HCT116 (cell line): ENCODE results near the gene SAMD13. TPM values are rescaled to one million over a fixed set of nuclear protein-coding genes. Genes with fewer than 3 reads are reported as not detected.

Source experiments
- ATAC-seq: fragments of 200-7000 bp; cut with Tn5 transposase; 2 replicates; pipeline ENCODE4 v1.9.1; 2020; ENCODE audit warnings: mild to moderate bottlenecking, moderate library complexity
- BruUV-seq: library from RNA; stranded (reverse); fragments of 400-500 nt; replicated peaks from 2 replicates; lab custom pipeline; 2021; lab: Mats Ljungman, UMichigan
- CTCF ChIA-PET: fragments of 300-600 bp; sonication (Branson Sonifier 250); formaldehyde crosslinking; loops from one replicate; lab custom pipeline; 2021; ENCODE audit warnings: antibody characterized with exemption; lab: Charles Lee
- POLR2A ChIA-PET: fragments of 300-600, 350-600 bp; sonication (Branson Sonifier 250); formaldehyde crosslinking; loops from one replicate; lab custom pipeline; 2021; ENCODE audit warnings: antibody characterized with exemption; lab: Charles Lee
- RAD21 ChIA-PET, 2 experiments: fragments of 300-600 bp; sonication (Branson Sonifier 250); formaldehyde crosslinking; loops; one replicate each; lab custom pipeline; 2023; ENCODE audit warnings: low total read pairs in 2 of 2; ENCODE audit not compliant: uncharacterized antibody in 2 of 2, unreplicated experiment in 2 of 2, low non-redundant PET in 1 of 2; lab: Charles Lee
- DNase-seq: peaks from one replicate; pipeline ENCODE4 v3.0.0-alpha.2; 2010; ENCODE audit warnings: low read depth, low spot score
- H2AFZ ChIP-seq: fragments of 200-600 bp; shearing (Covaris generic), sonication (generic); 2 replicates; pipeline ENCODE4 v1.6.1; 2017; ENCODE audit warnings: low read depth, mixed run types, mixed read lengths, antibody characterized with exemption, low read length; ENCODE audit not compliant: poor library complexity, severe bottlenecking
- H3K27ac ChIP-seq: 2 replicates; pipeline ENCODE4 v1.5.1; 2012; ENCODE audit warnings: low read depth, low read length
- H3K27me3 ChIP-seq: fragments of 200-600 bp; sonication (generic); 2 replicates; pipeline ENCODE4 v1.6.1; 2016; ENCODE audit warnings: mixed run types, low read length, mixed read lengths; ENCODE audit not compliant: insufficient read depth
- H3K36me3 ChIP-seq, 2 experiments: fragments of 200-500 bp in 1 of 2; fragments of 200-600 bp in 1 of 2; sonication (Bioruptor generic) in 1 of 2; sonication (generic) in 1 of 2; 2 replicates each; pipeline versions ENCODE4 v1.5.1 to v1.6.1; 2014 to 2016; ENCODE audit warnings: low read length in 2 of 2, inconsistent platforms in 1 of 2, mixed read lengths in 1 of 2, mixed run types in 1 of 2; ENCODE audit not compliant: insufficient read depth in 2 of 2, control insufficient read depth in 1 of 2
- H3K4me1 ChIP-seq, 2 experiments: fragments of 200-600 bp in 1 of 2; sonication (generic) in 1 of 2; 2 replicates each; pipeline versions ENCODE4 v1.5.1 to v1.6.1; 2012 to 2017; ENCODE audit warnings: low read length in 2 of 2, inconsistent platforms in 1 of 2, mild to moderate bottlenecking in 1 of 2, mixed read lengths in 1 of 2, mixed run types in 1 of 2, moderate library complexity in 1 of 2; ENCODE audit not compliant: insufficient read depth in 2 of 2, control insufficient read depth in 1 of 2
- H3K4me2 ChIP-seq: fragments of 200-600 bp; sonication (generic); 2 replicates; pipeline ENCODE4 v1.6.1; 2017; ENCODE audit warnings: mixed run types, low read length, mixed read lengths
- H3K4me3 ChIP-seq, 2 experiments: fragments of 200-600 bp in 1 of 2; sonication (generic) in 1 of 2; replicated peaks in 1 of 2; 2 replicates each; pipeline ENCODE4 v1.5.1; 2011 to 2016; ENCODE audit warnings: low read length in 2 of 2, control low read depth in 1 of 2, low read depth in 1 of 2, mild to moderate bottlenecking in 1 of 2, mixed read lengths in 1 of 2, mixed run types in 1 of 2
- H3K79me2 ChIP-seq: fragments of 200-600 bp; sonication (generic); 2 replicates; pipeline ENCODE4 v1.6.1; 2017; ENCODE audit warnings: mild to moderate bottlenecking, mixed run types, low read length, moderate library complexity, mixed read lengths; ENCODE audit not compliant: insufficient read depth
- H3K9ac ChIP-seq: fragments of 200-600 bp; sonication (generic); 2 replicates; pipeline ENCODE4 v1.6.1; 2016; ENCODE audit warnings: low read length, mixed read lengths
- H3K9me2 ChIP-seq: fragments of 200-600 bp; sonication (generic), shearing (Covaris generic); 2 replicates; pipeline ENCODE4 v1.6.1; 2017; ENCODE audit warnings: mixed run types, mild to moderate bottlenecking, moderate library complexity; ENCODE audit not compliant: insufficient read depth
- H3K9me3 ChIP-seq, 2 experiments: fragments of 200-500 bp in 1 of 2; fragments of 200-600 bp in 1 of 2; sonication (Bioruptor generic) in 1 of 2; sonication (generic) in 1 of 2; 2 replicates each; pipeline ENCODE4 v1.6.1; 2014 to 2017; ENCODE audit warnings: low read length in 2 of 2, mixed read lengths in 2 of 2, inconsistent platforms in 1 of 2, low read depth in 1 of 2, mild to moderate bottlenecking in 1 of 2, mixed run types in 1 of 2, moderate library complexity in 1 of 2; ENCODE audit not compliant: control insufficient read depth in 1 of 2, insufficient read depth in 1 of 2
- H4K20me1 ChIP-seq: fragments of 200-600 bp; sonication (generic), shearing (Covaris generic); 2 replicates; pipeline ENCODE4 v1.6.1; 2017; ENCODE audit warnings: mixed run types, mild to moderate bottlenecking, moderate library complexity; ENCODE audit not compliant: insufficient read depth
- CEBPB ChIP-seq: IDR thresholded peaks from 2 replicates; pipeline ENCODE4 v1.6.1; 2012; ENCODE audit warnings: low read depth
- CTCF ChIP-seq, 3 experiments: fragments of 200-600 bp in 1 of 3; sonication (generic) in 1 of 3; IDR thresholded peaks in 2 of 3; conservative IDR thresholded peaks in 1 of 3; 2 replicates each; pipeline ENCODE4 v1.5.1; 2012 to 2017; ENCODE audit warnings: low read depth in 2 of 3, low read length in 2 of 3, antibody characterized with exemption in 1 of 3, borderline replicate concordance in 1 of 3, control low read depth in 1 of 3, mild to moderate bottlenecking in 1 of 3, mixed read lengths in 1 of 3, mixed run types in 1 of 3, moderate library complexity in 1 of 3; ENCODE audit not compliant: insufficient read depth in 1 of 3
- EGR1 ChIP-seq: IDR thresholded peaks from 2 replicates; pipeline ENCODE4 v1.6.1; 2012; ENCODE audit warnings: low read depth
- EZH2phosphoT487 ChIP-seq: fragments of 200-600 bp; IDR thresholded peaks from 2 replicates; pipeline ENCODE4 v1.6.1; 2018; ENCODE audit warnings: antibody characterized with exemption, borderline replicate concordance
- MAX ChIP-seq: IDR thresholded peaks from 2 replicates; pipeline ENCODE4 v1.6.1; 2012
- POLR2A ChIP-seq: IDR thresholded peaks from 2 replicates; pipeline ENCODE4 v1.7.0; 2011; ENCODE audit warnings: borderline replicate concordance; ENCODE audit not compliant: insufficient read depth, insufficient read length; ENCODE audit errors: extremely low read depth
- POLR2AphosphoS5 ChIP-seq: IDR thresholded peaks from 2 replicates; pipeline ENCODE4 v1.6.1; 2011; ENCODE audit warnings: mild to moderate bottlenecking, low read depth, low read length, moderate library complexity
- SIN3A ChIP-seq: IDR thresholded peaks from 2 replicates; pipeline ENCODE4 v1.6.1; 2012; ENCODE audit warnings: low read depth
- intact Hi-C: fragments of 100-400 bp; cut with micrococcal nuclease; formaldehyde crosslinking; loops from 2 replicates; pipeline ENCODE4 v1.10.0; 2022
- total RNA-seq: library from RNA; stranded (reverse); gene quantifications from one replicate; pipeline ENCODE4 v1.2.1, GENCODE V29; 2021; ENCODE audit not compliant: unreplicated experiment
- TF ChIP-seq, protein P1 (sequence below): IDR thresholded peaks from 2 replicates; pipeline ENCODE4 v1.6.1; 2012

Gene SAMD13
- total RNA-seq, 1 experiment from 2014 or later, result 14.9 TPM

DNA sequence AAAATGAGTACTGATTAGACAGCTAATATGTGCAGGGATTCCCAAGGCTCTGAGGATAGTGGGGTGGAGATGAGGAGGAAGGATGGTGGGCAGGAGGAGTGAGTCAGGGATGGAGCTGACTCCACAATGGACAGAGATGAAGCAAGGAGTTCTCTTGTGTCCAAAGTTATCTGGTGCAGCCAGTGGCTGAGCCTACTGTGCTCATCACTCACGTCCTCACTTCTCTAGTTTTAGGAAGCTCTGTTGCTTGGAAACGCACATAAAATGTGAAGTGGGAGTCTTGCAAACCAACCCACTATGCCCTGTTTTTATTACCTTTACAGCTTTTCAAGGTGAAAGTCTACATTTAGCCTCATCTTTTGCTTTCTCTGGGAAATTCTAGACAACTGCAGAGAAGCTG, 36.5 kb upstream of the SAMD13 start:
- H3K4me3 ChIP-seq, result no peak overlapping the region
- ChIA-PET CTCF (no interaction called here), POLR2A (interaction anchor here (1.1 to 1.7 kb wide), 2 partner anchors 12 to 33 kb away, joined by 3 to 4 read pairs; no protein-coding TSS in a partner anchor), RAD21 (no interaction called here)
- no peaks in the 10 kb centered on the region for H3K36me3 ChIP-seq
- peaks cover 27 to 31% of the 10 kb centered on the region in 2 experiments for H3K4me1 ChIP-seq
- ATAC-seq (no peak), DNase-seq (no peak)
- H3K27me3 ChIP-seq, result no peaks in the 10 kb centered on the region
- H4K20me1 ChIP-seq, result no peaks in the 10 kb centered on the region
- no peak overlapping the region for H2AFZ ChIP-seq
- no peaks in the 10 kb centered on the region for H3K9me2 ChIP-seq
- H3K9ac ChIP-seq, result no peak overlapping the region
- H3K9me3 ChIP-seq, result no peaks in the 10 kb centered on the region
- no peaks in the 10 kb centered on the region for H3K79me2 ChIP-seq
- no peak overlapping the region for H3K27ac ChIP-seq
- TF ChIP-seq SIN3A, result no peak
- TF ChIP-seq CEBPB, result no peak
- TF ChIP-seq MAX, result no peak
- TF ChIP-seq EZH2phosphoT487, result no peak
- TF ChIP-seq CTCF (IDR thresholded peaks at IDR 0.05 in 2 of 3, conservative IDR thresholded peaks at IDR 0.05 in 1 of 3; ENCODE audit: borderline replicate concordance in 1 of 3, insufficient read depth in 1 of 3, low read depth in 2 of 3, low read length in 2 of 3), result no peak
- no peak for TF ChIP-seq POLR2A
- TF ChIP-seq, protein P1, sequence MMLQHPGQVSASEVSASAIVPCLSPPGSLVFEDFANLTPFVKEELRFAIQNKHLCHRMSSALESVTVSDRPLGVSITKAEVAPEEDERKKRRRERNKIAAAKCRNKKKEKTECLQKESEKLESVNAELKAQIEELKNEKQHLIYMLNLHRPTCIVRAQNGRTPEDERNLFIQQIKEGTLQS, result no peak
- TF ChIP-seq POLR2AphosphoS5, result no peak
- TF ChIP-seq EGR1, result no peak
- H3K4me2 ChIP-seq, result no peak overlapping the region
- intact Hi-C loops, result no loop called here
- BruUV-seq, result no TSS peak
